SK-N-SH treated with all-trans-retinoic acid at 6 μM for 48 hours (cell line): Measurements from ENCODE around the gene ADK.

ENCODE experiments used
- ATAC-seq: fragments of 200-7000 bp; cut with Tn5 transposase; 3 replicates; pipeline ENCODE4 v1.9.1; 2020; ENCODE audit warnings: mild to moderate bottlenecking, moderate library complexity
- ARNTL ChIP-seq: fragments of 450-650 bp; formaldehyde crosslinking; IDR thresholded peaks from 2 replicates; pipeline ENCODE4 v1.5.0; 2020; ENCODE audit warnings: low read depth, mild to moderate bottlenecking, moderate library complexity, borderline replicate concordance
- BACH2 ChIP-seq: fragments of 250-450 bp; sonication (Bioruptor Pico); IDR thresholded peaks from 2 replicates; pipeline ENCODE4 v1.9.0; 2021; ENCODE audit warnings: mild to moderate bottlenecking, borderline replicate concordance
- CSDC2 ChIP-seq: fragments of 250-450 bp; sonication (Bioruptor Pico); IDR thresholded peaks from 2 replicates; pipeline ENCODE4 v1.5.0; 2020; ENCODE audit warnings: mild to moderate bottlenecking, moderate library complexity
- CSRNP3 ChIP-seq: fragments of 250-450 bp; sonication (Bioruptor Pico); IDR thresholded peaks from 2 replicates; pipeline ENCODE4 v1.5.1; 2021; ENCODE audit warnings: mild to moderate bottlenecking, moderate library complexity
- ESRRG ChIP-seq: fragments of 250-450 bp; sonication (Bioruptor Pico); IDR thresholded peaks from 2 replicates; pipeline ENCODE4 v1.6.1; 2021; ENCODE audit warnings: mild to moderate bottlenecking
- GLIS3 ChIP-seq: fragments of 250-450 bp; sonication (Bioruptor Pico); IDR thresholded peaks from 2 replicates; pipeline ENCODE4 v1.5.0; 2020; ENCODE audit warnings: mild to moderate bottlenecking, moderate library complexity
- ISL1 ChIP-seq: fragments of 250-450 bp; sonication (Bioruptor Pico); IDR thresholded peaks from 2 replicates; pipeline ENCODE4 v2.1.2; 2022; ENCODE audit warnings: mild to moderate bottlenecking, moderate library complexity
- OSR1 ChIP-seq: fragments of 250-450 bp; sonication (Bioruptor Pico); IDR thresholded peaks from 2 replicates; pipeline ENCODE4 v1.8.0; 2022; ENCODE audit warnings: moderate library complexity, mild to moderate bottlenecking, inconsistent platforms
- POU6F1 ChIP-seq: fragments of 250-450 bp; sonication (Bioruptor Pico); IDR thresholded peaks from 2 replicates; pipeline ENCODE4 v1.8.0; 2021; ENCODE audit warnings: low read depth, mild to moderate bottlenecking, moderate library complexity, borderline replicate concordance
- PPARA ChIP-seq: fragments of 250-450 bp; sonication (Bioruptor Pico); IDR thresholded peaks from 2 replicates; pipeline ENCODE4 v1.5.0; 2020; ENCODE audit warnings: mild to moderate bottlenecking, borderline replicate concordance
- RARB ChIP-seq: fragments of 250-450 bp; sonication (Bioruptor Pico); IDR thresholded peaks from 2 replicates; pipeline ENCODE4 v1.8.0; 2021; ENCODE audit warnings: mild to moderate bottlenecking, moderate library complexity
- SNAI2 ChIP-seq: fragments of 250-450 bp; sonication (Bioruptor Pico); IDR thresholded peaks from 2 replicates; pipeline ENCODE4 v1.5.0; 2020; ENCODE audit warnings: mild to moderate bottlenecking, moderate library complexity
- TCF4 ChIP-seq: fragments of 250-450 bp; sonication (Bioruptor Pico); IDR thresholded peaks from 2 replicates; pipeline ENCODE4 v1.8.0; 2021; ENCODE audit warnings: mild to moderate bottlenecking, moderate library complexity, borderline replicate concordance
- TOX ChIP-seq: fragments of 250-450 bp; sonication (Bioruptor Pico); IDR thresholded peaks from 2 replicates; pipeline ENCODE4 v1.8.0; 2021; ENCODE audit warnings: mild to moderate bottlenecking, moderate library complexity, borderline replicate concordance
- ZC3H10 ChIP-seq: fragments of 250-450 bp; sonication (Bioruptor Pico); IDR thresholded peaks from 2 replicates; pipeline ENCODE4 v1.5.1; 2021; ENCODE audit warnings: mild to moderate bottlenecking, moderate library complexity
- ZFP3 ChIP-seq: fragments of 250-450 bp; sonication (Bioruptor Pico); IDR thresholded peaks from 2 replicates; pipeline ENCODE4 v1.5.0; 2020; ENCODE audit warnings: mild to moderate bottlenecking, moderate library complexity
- ZFP30 ChIP-seq: fragments of 450-650 bp; formaldehyde crosslinking; IDR thresholded peaks from 2 replicates; pipeline ENCODE4 v1.5.0; 2022; ENCODE audit warnings: mild to moderate bottlenecking, moderate library complexity
- ZNF565 ChIP-seq: fragments of 450-650 bp; formaldehyde crosslinking; conservative IDR thresholded peaks from 2 replicates; pipeline ENCODE4 v1.5.0; 2020; ENCODE audit warnings: low read depth, mild to moderate bottlenecking, moderate library complexity
- ZNF70 ChIP-seq: fragments of 450-650 bp; formaldehyde crosslinking; IDR thresholded peaks from 2 replicates; pipeline ENCODE4 v1.5.0; 2020; ENCODE audit warnings: mild to moderate bottlenecking, moderate library complexity
- ZNF8 ChIP-seq: fragments of 450-650 bp; formaldehyde crosslinking; IDR thresholded peaks from 2 replicates; pipeline ENCODE4 v1.5.0; 2020; ENCODE audit warnings: mild to moderate bottlenecking, moderate library complexity
- TF ChIP-seq, protein P1 (sequence below): fragments of 250-450 bp; sonication (Bioruptor Pico); IDR thresholded peaks from 2 replicates; pipeline ENCODE4 v1.5.1; 2020; ENCODE audit warnings: low read depth, mild to moderate bottlenecking, moderate library complexity
- TF ChIP-seq, protein P2 (sequence below): fragments of 250-450 bp; sonication (Bioruptor Pico); IDR thresholded peaks from 2 replicates; pipeline ENCODE4 v1.5.0; 2020; ENCODE audit warnings: mild to moderate bottlenecking, moderate library complexity

The ADK gene

DNA sequence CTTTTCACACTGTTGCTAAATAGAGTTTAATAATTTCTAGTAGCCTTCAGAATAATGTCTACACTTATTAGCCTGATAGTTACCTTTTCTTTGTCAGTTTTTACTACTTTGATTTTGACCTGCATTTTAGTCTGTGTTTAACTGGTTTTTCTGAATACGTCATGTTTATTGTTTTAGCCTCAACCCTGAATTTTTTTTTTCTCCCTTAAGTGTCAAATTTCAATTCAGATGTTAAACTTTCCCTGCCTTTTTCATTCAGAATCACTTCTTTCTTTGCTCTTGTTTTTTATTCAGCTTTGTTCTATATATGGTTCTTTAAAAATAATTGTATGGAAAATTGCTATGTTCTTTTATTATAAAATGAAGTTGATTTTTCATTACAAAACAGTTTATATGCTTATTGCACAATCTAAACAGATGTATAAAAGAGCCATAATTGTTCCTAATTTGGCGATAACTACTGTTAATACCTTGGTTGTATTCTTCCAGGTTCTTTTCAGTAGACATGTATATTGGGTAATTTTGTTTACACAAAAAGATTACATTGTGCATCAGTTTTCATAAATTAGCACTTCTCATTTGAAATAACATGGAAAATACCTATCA is 159.7 kb downstream of the ADK start (continued):
- TF ChIP-seq, protein P1, sequence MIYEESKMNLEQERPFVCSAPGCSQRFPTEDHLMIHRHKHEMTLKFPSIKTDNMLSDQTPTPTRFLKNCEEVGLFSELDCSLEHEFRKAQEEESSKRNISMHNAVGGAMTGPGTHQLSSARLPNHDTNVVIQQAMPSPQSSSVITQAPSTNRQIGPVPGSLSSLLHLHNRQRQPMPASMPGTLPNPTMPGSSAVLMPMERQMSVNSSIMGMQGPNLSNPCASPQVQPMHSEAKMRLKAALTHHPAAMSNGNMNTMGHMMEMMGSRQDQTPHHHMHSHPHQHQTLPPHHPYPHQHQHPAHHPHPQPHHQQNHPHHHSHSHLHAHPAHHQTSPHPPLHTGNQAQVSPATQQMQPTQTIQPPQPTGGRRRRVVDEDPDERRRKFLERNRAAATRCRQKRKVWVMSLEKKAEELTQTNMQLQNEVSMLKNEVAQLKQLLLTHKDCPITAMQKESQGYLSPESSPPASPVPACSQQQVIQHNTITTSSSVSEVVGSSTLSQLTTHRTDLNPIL = no peak
- TF ChIP-seq ESRRG (no peak), POU6F1 (CRISPR knock-in tag) (no peak)

- TF ChIP-seq ZNF8 (CRISPR knock-in tag) = no peak
- no peak for TF ChIP-seq RARB (CRISPR knock-in tag)
- TF ChIP-seq ISL1 (CRISPR knock-in tag) = no peak
- TF ChIP-seq GLIS3 = no peak
- TF ChIP-seq, protein P1 = no peak
- TF ChIP-seq ZFP30 (CRISPR knock-in tag) = no peak
- TF ChIP-seq ESRRG = no peak
- TF ChIP-seq PPARA (CRISPR knock-in tag) = no peak
- no peak for TF ChIP-seq SNAI2
- TF ChIP-seq ZC3H10 (CRISPR knock-in tag) = no peak
- no peak for TF ChIP-seq CSRNP3 (CRISPR knock-in tag)
- TF ChIP-seq CSDC2 (CRISPR knock-in tag) = no peak
- TF ChIP-seq BACH2 = no peak
- TF ChIP-seq ZNF70 (CRISPR knock-in tag) = no peak
- no peak for ATAC-seq
These were observed 163.1 kb downstream of the ADK start for GRCh38 chr10:74314166-74314565.

DNA sequence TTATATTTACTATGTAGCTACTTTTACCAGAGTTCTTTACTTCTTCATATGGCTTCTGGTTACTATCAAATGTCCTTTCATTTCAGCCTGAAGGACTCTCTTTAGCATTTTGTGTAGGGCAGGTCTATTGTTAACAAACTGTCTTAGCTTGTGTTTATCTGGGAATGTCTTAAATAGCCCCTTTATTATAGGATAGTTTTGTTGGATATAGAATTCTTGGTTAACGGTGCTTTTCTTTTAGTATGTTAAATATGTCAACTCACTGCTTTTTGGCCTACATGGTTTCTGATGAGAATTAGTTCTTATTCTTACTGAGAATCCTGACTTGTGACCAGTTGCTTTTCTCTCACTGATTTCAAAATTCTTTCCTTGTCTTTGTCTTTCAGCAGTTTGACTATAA is 169.0 kb downstream of the ADK start:
- no peak for ATAC-seq
- no peak for TF ChIP-seq TCF4

- TF ChIP-seq ZNF70 (CRISPR knock-in tag) (no peak), CSDC2 (CRISPR knock-in tag) (no peak), OSR1 (CRISPR knock-in tag) (no peak), ZNF8 (CRISPR knock-in tag) (no peak), ESRRG (no peak), TOX (CRISPR knock-in tag) (no peak), RARB (CRISPR knock-in tag) (no peak), TCF4 (no peak), ZFP30 (CRISPR knock-in tag) (no peak), ZFP3 (CRISPR knock-in tag) (no peak), ZC3H10 (CRISPR knock-in tag) (no peak), SNAI2 (no peak), ISL1 (CRISPR knock-in tag) (no peak), ARNTL (CRISPR knock-in tag) (no peak), ZNF565 (CRISPR knock-in tag) (no peak)
- TF ChIP-seq, protein P2, sequence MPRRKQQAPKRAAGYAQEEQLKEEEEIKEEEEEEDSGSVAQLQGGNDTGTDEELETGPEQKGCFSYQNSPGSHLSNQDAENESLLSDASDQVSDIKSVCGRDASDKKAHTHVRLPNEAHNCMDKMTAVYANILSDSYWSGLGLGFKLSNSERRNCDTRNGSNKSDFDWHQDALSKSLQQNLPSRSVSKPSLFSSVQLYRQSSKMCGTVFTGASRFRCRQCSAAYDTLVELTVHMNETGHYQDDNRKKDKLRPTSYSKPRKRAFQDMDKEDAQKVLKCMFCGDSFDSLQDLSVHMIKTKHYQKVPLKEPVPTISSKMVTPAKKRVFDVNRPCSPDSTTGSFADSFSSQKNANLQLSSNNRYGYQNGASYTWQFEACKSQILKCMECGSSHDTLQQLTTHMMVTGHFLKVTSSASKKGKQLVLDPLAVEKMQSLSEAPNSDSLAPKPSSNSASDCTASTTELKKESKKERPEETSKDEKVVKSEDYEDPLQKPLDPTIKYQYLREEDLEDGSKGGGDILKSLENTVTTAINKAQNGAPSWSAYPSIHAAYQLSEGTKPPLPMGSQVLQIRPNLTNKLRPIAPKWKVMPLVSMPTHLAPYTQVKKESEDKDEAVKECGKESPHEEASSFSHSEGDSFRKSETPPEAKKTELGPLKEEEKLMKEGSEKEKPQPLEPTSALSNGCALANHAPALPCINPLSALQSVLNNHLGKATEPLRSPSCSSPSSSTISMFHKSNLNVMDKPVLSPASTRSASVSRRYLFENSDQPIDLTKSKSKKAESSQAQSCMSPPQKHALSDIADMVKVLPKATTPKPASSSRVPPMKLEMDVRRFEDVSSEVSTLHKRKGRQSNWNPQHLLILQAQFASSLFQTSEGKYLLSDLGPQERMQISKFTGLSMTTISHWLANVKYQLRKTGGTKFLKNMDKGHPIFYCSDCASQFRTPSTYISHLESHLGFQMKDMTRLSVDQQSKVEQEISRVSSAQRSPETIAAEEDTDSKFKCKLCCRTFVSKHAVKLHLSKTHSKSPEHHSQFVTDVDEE (CRISPR knock-in tag) = no peak
- TF ChIP-seq, protein P1 = no peak
- TF ChIP-seq, all 23 proteins: peak for 0
- ATAC-seq = no peak
These were observed 169.7 kb downstream of the ADK start for GRCh38 chr10:74320717-74321116.
